Jurkat, Clone E6-1 (cell line): Measurements from ENCODE around the gene KAT6B. TPM values are rescaled to one million over a fixed set of nuclear protein-coding genes. Genes with fewer than 3 reads are reported as not detected.
"Not testable (repeated sequence)": the region's sequence is repeated elsewhere in the genome, so short reads cannot be mapped to it uniquely, and the experiment has no call there.

ENCODE experiments used
- DNase-seq: peaks from one replicate; pipeline ENCODE4 v3.0.0-alpha.2; 2011; ENCODE audit warnings: low read depth, low spot score
- H3K4me3 ChIP-seq: 2 replicates; pipeline ENCODE4 v1.5.1; 2011; ENCODE audit warnings: mild to moderate bottlenecking, low read length, control low read depth, moderate library complexity
- polyA plus RNA-seq: library from polyadenylated mRNA; unstranded; fragments of >200 nt; gene quantifications from one replicate; pipeline ENCODE4 v1.2.1, GENCODE V29; 2012; ENCODE audit warnings: missing spikeins; ENCODE audit not compliant: insufficient read length, insufficient read depth

The KAT6B gene
- polyA plus RNA-seq: 11.0 TPM

DNA sequence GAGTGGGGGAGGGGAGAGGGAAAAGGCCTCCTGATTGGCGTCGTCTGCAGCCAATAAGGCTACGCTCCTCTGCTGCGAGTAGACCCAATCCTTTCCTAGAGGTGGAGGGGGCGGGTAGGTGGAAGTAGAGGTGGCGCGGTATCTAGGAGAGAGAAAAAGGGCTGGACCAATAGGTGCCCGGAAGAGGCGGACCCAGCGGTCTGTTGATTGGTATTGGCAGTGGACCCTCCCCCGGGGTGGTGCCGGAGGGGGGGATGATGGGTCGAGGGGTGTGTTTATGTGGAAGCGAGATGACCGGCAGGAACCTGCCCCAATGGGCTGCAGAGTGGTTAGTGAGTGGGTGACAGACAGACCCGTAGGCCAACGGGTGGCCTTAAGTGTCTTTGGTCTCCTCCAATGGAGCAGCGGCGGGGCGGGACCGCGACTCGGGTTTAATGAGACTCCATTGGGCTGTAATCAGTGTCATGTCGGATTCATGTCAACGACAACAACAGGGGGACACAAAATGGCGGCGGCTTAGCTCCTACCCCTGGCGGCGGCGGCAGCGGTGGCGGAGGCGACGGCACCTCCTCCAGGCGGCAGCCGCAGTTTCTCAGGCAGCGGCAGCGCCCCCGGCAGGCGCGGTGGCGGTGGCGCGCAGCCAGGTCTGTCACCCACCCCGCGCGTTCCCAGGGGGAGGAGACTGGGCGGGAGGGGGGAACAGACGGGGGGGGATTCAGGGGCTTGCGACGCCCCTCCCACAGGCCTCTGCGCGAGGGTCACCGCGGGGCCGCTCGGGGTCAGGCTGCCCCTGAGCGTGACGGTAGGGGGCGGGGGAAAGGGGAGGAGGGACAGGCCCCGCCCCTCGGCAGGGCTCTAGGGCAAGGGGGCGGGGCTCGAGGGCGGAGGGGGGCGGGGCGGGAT lies at the start of gene KAT6B:
Gene KAT6B (plus strand): TSS at position 459 of the 903 bp plus-strand sequence. CDS start 16,258 bp downstream, outside the sequence.
- DNase-seq: peak; percentile 100
- H3K4me3 ChIP-seq: peak within 1 kb of the TSS; percentile 81

DNA sequence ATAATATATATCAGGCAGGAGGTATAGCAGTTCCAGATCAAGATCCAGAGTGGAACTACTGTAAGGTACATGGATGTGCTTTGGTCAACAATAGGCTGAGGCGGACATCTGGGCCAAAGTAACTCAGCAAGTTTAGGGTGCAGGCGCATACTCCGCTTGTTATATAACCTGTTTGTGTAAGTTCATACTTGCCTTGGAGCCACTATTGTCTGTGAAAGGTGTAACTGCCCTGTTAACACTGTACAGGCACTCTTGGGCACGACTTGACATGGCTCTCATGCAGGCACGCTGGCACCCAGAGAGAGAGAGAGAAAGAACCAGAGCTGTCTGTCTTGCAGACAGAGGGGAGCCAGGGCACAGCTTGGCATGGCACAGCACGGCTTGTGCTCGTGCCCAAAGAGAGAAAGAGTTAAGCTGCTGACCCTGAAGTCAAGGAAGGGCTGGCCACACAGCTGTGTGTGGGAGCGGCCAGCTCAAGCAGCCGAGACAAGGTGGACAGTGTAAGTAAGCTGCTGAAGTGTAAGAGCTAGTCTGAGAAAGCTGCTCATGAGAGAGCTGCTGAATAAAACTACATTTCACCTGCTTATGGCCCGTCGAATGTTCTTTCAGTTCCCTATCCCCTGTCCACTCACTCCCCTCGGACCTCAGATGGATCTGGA lies 47.8 kb upstream of the KAT6B start:
- H3K4me3 ChIP-seq: no peak overlapping the region

GRCh38 chr10:74781870-74782269 lies 44.5 kb upstream of the KAT6B start:
- H3K4me3 ChIP-seq, DNase-seq: not testable (repeated sequence)

More for the DNA sequence above, 47.8 kb upstream of the KAT6B start:
- no peak for DNase-seq

GRCh38 chr10:74784462-74784861 lies 41.9 kb upstream of the KAT6B start:
- no peak overlapping the region for H3K4me3 ChIP-seq
- no peak for DNase-seq

- H3K4me3 ChIP-seq: no peak overlapping the region
- no peak for DNase-seq
Measured at GRCh38 chr10:74786126-74786525, 40.3 kb upstream of the KAT6B start.

GRCh38 chr10:74787457-74787856 lies 38.9 kb upstream of the KAT6B start:
- H3K4me3 ChIP-seq: no peak overlapping the region
- DNase-seq: no peak

DNA sequence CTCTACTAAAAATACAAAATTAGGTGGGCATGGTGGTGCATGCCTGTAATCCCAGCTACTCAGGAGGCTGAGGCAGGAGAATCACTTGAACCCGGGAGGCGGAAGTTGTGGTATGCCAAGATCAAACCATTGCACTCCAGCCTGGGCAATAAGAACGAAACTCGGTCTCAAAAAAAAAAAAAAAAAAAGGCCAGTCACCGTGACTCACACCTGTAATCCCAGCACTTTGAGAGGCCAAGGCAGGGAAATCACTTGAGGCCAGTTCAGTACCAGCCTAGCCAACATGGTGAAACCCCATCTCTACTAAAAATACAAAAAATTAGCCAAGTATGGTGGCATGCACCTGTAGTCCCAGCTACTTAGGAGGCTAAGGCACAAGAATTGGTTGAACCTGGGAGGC lies 34.4 kb upstream of the KAT6B start:
- H3K4me3 ChIP-seq, DNase-seq: not testable (repeated sequence)

DNA sequence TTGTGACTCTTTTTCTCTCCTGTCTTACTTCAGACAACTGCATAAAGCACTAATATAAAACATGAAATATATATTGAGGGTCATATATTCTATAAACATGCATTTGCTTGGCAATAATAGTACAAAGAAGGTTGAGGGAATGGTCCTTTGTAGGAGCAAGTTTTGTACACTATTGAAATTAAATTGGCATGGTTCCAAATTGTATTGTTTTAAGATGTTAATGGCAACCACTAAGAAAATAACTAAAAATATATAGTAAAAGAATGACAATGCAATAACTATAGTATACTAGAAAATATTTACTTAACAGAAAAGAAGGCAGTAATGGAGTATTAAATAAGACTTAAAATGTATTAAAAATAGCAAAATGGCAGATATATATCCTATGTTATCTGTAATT lies 33.7 kb upstream of the KAT6B start:
- DNase-seq: no peak
- no peak overlapping the region for H3K4me3 ChIP-seq

- H3K4me3 ChIP-seq, DNase-seq: not testable (repeated sequence)
Measured at GRCh38 chr10:74793240-74793639, 33.2 kb upstream of the KAT6B start.

GRCh38 chr10:74794531-74794930 lies 31.9 kb upstream of the KAT6B start:
- no peak for DNase-seq
- H3K4me3 ChIP-seq: no peak overlapping the region

- no peak for DNase-seq
Measured at GRCh38 chr10:74797550-74797949, 28.9 kb upstream of the KAT6B start.

DNA sequence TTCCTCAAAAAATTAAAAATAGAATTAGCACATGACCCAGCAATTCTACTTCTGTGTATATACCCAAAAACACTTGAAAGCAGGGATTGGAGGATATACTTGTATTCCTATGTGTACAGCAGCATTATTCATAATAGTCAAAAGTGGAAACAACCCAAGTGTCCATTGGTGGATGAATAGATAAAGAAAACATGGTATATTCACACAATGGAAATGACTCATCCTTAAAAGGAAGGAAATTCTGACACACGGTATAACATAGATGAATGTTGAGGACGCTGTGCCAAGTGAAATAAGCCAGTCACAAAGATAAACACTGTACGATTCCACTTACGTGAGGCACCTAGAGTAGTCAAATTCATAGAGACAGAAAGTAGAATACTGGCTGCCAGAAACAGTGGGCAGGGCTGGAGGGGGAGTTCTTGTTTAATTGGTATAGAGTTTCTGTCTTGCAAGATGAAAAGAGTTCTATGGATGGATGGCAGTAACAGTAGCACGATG lies 26.6 kb upstream of the KAT6B start:
- DNase-seq: no peak
- no peak overlapping the region for H3K4me3 ChIP-seq

More at GRCh38 chr10:74797550-74797949, 28.9 kb upstream of the KAT6B start:
- no peak overlapping the region for H3K4me3 ChIP-seq

DNA sequence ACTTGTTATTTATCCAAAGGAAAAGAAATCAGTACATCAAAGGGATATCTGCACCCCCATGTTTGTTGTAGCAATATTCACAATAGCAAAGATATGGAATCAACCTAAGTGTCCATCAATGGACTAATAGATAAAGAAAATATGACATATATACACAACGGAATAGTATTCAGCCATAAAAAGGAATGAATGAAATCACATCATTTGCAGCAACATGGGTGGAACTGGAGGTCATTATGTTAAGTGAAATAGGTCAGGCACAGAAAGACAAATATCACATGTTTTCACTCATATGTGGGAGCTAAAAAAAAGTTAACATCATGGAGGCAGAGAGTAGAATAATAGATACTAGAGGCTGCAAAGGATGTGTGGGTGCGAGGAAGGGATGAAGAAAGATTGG lies 25.0 kb upstream of the KAT6B start:
- H3K4me3 ChIP-seq: no peak overlapping the region
- no peak for DNase-seq

DNA sequence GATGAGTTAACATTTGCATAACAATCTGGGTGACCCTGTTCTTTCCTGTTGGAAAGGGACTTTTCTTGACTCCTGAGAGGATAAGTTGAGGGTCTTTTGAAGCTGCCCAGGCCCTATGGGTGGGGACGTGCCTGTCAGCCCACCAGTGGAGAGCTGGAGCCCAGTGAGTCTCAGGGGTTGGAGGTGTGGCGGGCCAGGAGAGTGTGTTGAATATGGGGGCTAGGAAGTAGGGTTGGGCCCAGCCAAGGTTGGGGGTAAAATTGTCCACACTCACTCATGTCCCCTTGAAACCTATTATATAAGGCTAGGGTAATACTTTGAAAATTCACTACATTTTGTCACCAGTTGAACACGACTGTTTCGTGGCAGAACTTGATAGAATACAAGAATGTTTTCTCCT lies 17.9 kb upstream of the KAT6B start:
- H3K4me3 ChIP-seq: no peak overlapping the region
- DNase-seq: no peak

GRCh38 chr10:74810087-74810486 lies 16.3 kb upstream of the KAT6B start:
- no peak for DNase-seq
- no peak overlapping the region for H3K4me3 ChIP-seq

DNA sequence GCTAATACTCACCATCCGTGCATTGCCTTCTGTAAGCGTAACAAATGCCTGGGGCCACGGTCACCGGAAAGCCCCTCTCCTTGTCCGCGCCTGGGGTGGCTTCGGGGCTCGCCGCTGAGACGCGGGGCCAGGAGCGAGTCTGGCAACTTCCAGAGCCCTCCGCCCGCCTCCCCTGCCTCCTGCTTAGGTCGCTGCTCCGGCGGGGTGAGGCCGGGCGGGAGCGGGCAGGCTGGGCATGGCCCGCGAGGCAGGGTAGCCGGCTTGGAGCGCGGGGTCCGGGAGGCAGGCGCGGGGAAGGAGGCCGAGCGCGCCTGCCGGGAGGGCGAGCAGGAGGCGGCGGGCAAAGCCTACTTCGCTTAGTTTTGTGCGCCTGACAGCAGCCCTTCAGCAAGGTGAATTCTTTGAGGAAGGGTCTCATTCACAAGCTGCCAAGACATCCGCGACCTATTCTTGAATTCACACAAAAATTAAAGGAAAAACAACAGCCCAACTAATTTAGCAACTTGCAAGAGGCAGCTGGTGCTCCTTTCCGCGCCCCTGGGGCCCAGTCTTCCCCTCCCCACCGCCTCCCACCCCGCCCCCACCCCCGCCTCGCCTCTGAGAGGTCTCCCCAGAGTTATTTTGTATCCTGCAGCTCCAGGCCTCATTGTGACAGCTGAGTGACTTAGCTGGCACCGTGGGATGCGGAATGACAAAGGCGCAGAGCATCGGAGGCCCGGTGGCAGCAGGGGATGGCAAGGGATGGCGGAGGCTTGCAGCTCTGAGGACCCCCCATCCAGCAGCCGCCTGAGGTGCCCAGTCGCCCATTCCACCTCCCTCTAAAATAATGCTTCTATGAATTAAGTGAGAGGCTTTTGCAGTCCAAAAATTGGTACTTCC lies 12.8 kb upstream of the KAT6B start:
- H3K4me3 ChIP-seq: no peak overlapping the region
- DNase-seq: no peak

GRCh38 chr10:74814797-74815196 lies 11.6 kb upstream of the KAT6B start:
- no peak overlapping the region for H3K4me3 ChIP-seq
- no peak for DNase-seq

DNA sequence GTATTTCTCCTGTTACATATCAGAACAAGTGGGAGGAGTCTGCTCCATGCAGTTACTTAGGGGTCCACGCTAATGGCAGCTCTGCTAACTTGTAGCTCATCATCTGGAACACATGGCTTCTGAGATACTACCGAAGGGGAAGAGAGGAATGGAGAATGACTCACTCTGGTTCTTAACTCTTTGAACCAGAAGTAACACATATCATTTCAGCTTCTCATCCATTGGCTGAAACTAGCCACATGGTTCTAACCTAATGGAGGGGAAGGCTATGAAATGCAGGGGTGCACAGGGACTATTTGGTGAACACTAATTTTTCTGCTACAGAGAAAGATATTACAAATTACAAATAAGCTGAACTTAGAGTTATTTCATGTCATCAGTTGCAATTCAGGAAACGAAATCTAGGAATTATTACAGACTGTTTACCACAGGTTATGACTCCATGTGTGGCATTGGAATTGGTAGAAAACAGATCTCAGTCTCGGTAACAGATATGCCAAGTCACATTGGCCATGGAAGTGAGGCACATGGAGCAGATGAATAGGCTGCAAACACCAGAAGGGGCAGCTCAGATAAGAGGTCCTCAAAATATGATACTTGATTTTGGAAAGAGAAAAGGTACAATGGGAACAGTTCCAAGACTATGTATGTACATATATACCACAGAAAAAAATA lies 9.4 kb upstream of the KAT6B start:
- DNase-seq: no peak
- no peak overlapping the region for H3K4me3 ChIP-seq

GRCh38 chr10:74821501-74821900 lies 4.9 kb upstream of the KAT6B start:
- H3K4me3 ChIP-seq: no peak overlapping the region
- no peak for DNase-seq
